B cell (primary cell): ENCODE data around the gene XDH.

Source experiments
- EZH2 ChIP-seq: IDR thresholded peaks from 2 replicates; pipeline ENCODE4 v1.6.1; 2012; ENCODE audit warnings: borderline replicate concordance, low read depth, mild to moderate bottlenecking, moderate library complexity, low read length; ENCODE audit not compliant: insufficient read depth, poor library complexity, severe bottlenecking
- TF ChIP-seq, protein P1 (sequence below): fragments of 200-600 bp; IDR thresholded peaks from one replicate; pipeline ENCODE4 v1.8.0; 2022; ENCODE audit warnings: antibody characterized with exemption, mild to moderate bottlenecking

DNA sequence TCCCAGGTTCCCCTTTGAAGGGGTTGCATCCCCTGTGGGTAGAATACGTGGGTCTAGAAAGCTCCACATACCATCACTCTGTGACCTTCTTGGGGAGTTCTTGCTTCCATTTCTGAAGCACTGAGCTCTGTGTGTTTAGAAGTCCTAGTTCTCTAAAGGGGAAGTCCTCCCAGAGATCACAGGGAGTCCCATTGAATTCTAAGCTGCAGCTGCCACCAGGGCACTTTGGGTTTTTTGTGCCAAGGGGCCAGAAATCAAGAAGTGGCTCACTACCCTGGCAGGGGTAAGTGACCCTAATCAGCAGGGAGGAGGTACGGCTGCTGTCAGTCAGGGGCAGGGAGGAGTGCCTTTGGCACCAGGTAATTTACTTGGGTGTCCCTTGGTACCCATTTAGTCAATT, 109.7 kb downstream of the XDH start:
- TF ChIP-seq, protein P1, sequence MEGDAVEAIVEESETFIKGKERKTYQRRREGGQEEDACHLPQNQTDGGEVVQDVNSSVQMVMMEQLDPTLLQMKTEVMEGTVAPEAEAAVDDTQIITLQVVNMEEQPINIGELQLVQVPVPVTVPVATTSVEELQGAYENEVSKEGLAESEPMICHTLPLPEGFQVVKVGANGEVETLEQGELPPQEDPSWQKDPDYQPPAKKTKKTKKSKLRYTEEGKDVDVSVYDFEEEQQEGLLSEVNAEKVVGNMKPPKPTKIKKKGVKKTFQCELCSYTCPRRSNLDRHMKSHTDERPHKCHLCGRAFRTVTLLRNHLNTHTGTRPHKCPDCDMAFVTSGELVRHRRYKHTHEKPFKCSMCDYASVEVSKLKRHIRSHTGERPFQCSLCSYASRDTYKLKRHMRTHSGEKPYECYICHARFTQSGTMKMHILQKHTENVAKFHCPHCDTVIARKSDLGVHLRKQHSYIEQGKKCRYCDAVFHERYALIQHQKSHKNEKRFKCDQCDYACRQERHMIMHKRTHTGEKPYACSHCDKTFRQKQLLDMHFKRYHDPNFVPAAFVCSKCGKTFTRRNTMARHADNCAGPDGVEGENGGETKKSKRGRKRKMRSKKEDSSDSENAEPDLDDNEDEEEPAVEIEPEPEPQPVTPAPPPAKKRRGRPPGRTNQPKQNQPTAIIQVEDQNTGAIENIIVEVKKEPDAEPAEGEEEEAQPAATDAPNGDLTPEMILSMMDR = no peak
- TF ChIP-seq EZH2 = no peak
